T-helper 9 cell (primary cell): ENCODE results near the gene SPDYE6.
"Not testable (repeated sequence)": the region's sequence is repeated elsewhere in the genome, so short reads cannot be mapped to it uniquely, and the experiment has no call there.

Experiments
- DNase-seq: peaks from one replicate; pipeline ENCODE4 v3.0.0-alpha.2; 2020
- total RNA-seq, 2 donors: gene quantifications; one replicate each; lab custom pipeline; 2026; lab: John Stamatoyannopoulos, UW

The SPDYE6 gene
- total RNA-seq = 0 reads per million in 2 donors

DNA sequence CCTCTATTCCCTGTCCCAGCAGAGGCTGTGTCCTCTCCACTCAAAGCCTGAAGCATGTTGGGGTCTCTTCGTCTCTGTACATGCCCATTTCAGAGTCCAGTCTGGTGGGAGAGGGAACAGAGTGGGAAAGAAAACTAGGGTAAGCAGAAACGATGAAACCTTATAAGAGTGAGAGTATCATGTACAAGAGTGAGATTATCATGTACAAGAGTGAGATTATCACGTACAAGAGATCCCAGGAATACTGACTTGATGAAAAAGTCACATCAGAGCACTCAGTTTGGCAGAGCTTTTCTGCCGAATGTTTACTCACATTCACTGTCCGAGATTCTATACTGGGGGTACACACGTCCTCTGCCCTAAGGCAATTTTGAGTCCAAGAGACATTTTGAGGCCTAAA lies at the start of gene SPDYE6:
TSS of gene SPDYE6 (minus strand) at position 101 of the 400 bp plus-strand sequence. CDS start 421 bp downstream, outside the sequence.
- not testable (repeated sequence) for DNase-seq

DNA sequence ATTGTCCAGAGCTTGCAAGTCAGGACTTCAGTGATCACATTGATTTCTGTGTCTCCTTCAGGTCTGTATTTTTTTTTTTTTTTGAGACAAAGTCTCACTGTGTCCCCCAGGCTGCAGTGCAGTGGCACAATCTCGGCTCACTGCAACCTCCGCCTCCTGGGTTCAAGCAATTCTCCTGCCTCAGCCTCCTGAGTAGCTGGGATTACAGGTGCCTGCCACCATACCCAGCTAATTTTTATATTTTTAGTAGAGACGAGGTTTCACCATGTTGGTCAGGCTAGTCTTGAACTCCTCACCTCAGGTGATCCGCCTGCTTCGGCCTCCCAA lies 48.6 kb upstream of the SPDYE6 start:
- DNase-seq = not testable (repeated sequence)

DNA sequence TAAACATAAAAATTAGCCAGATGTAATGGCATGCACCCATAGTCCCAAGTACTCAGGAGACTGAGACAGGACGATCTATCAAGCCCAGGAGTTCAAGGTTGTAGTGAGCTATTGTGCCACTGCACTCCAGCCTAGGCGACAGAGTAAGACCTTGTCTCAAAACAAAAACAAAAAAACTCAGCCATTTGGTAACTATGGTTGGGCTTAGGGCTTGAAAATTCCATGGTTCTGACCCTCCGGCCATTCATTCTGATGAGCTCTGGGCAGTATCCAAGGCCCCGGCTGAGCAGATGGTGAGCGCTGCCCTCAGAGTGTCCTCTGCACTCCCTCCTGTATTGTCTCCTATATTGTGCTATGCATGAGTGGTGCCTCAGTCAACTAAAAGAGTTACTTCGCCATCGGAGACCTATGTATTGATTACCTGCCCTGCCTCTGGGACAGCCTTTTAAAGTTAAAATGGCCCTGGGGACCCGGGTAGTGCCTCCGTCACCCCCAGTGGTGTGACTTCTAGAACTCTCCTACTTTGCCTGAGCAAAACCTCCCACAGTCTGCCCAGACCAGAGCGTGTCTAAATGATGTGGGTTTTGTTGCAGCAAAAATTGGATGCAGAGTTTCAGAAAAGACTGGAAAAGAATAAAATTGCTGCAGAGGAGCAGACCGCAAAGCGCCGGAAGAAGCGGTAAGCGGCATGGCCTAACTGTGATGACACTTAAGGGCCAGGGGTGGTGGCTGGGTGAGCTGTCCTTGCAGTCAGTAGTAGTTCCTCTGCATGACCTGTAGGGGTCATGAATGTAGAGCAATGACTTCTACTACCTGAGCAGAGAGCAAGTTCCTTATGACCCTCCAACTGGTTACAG lies 48.0 kb upstream of the SPDYE6 start:
- DNase-seq = peak; percentile 28

- no peak for DNase-seq
Observed at GRCh38 chr7:102403563-102403962, 47.3 kb upstream of the SPDYE6 start.

DNA sequence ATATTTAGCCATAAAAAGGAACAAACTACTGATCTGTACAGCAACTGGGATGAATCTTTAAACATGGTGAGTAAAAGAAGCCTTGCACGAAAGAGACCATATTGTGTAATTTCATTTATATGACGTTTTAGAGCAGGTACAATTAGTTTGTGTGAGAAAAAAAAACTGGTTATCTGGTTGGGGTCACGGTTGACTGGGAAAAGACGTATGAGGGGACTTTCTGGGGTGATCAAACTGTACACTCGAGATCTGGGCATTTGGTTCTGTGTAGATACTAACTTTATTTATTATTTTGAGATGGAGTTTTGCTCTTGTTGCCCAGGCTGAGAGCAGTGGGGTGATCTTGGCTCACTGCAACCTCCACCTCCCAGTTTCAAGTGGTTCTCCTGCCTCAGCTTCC lies 44.1 kb upstream of the SPDYE6 start:
- no peak for DNase-seq

- DNase-seq = no peak
Observed at GRCh38 chr7:102398543-102398942, 42.3 kb upstream of the SPDYE6 start.

- no peak for DNase-seq
Observed at GRCh38 chr7:102396710-102397019, 40.4 kb upstream of the SPDYE6 start.

DNA sequence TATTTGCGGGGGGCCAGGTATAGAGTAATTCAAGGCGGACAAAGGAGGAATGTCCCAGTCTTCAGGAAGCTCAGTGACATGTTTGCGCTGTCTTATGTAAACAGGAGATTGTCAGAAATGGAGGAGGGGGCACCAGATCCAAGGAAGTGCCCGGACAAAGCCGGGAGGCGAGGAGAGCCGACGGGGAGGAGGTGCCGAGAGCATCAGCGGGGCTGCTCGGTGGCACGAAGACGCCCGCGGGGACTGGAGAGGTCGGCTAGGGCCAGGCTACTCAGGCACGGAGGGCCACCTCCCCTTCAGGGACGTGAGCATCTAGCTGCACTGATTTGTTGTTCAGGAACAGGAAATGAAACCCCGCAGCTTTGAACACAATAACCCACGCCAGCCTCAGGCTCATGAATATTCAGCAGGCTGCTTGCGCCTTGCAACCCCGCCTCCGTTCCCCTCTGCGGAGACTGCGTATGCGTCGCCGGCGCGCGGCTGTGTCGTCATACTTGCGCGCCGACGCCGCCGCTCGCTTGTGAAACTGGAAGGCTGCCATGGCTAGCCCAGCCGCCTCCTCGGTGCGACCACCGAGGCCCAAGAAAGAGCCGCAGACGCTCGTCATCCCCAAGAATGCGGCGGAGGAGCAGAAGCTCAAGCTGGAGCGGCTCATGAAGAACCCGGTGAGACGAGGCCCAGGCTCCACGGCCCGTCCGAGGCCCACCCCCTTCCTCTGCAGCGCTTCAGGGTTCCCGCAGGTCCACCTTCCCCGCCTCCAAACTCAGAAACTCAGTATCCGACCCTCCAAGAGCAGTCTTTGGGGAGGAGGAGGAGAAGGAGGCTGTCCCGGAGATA lies 39.8 kb upstream of the SPDYE6 start, which contains the start of gene PRKRIP1:
TSS of gene PRKRIP1 (plus strand) at position 491 of the 837 bp plus-strand sequence. CDS start at position 540, 49 bp downstream.
- peak; percentile 83 for DNase-seq

DNA sequence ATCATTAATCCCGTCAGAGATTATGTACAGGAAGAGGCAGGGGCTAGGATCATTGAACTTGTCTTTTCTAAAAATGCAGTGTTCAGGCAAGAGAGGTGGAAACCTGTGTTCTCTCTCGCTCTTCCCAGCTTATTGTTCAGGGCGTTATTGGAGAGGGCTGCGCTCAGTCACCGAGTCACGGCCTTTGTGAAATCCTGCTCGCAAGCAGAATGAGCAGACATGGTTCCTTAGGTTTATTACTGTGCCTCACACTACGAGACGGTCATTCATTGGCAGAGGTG lies 39.3 kb upstream of the SPDYE6 start:
- DNase-seq = no peak

DNA sequence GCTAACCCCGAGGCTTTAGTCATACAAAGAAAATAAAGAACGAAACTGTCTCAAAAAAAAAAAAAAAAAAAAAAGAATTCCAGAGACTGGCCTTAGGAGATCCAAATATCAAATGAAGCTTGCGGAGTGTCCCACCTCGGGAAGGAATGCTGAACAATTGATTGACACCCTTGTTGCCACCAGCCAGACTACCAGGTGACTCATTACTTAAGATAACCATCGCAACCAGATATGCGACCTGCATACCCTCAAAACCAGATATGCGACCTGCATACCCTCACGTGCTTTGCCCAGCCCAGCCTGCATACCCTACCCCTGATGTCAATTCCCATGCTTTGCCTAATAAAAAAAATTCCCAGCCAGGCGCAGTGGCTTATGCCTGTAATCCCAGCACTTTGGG lies 37.2 kb upstream of the SPDYE6 start:
- DNase-seq = no peak

- DNase-seq = no peak
Observed at GRCh38 chr7:102392330-102392729, 36.1 kb upstream of the SPDYE6 start.

GRCh38 chr7:102390697-102391484 lies 34.6 kb upstream of the SPDYE6 start:
- DNase-seq = peak; percentile 75

GRCh38 chr7:102389810-102390209 lies 33.6 kb upstream of the SPDYE6 start:
- no peak for DNase-seq

- DNase-seq = no peak
Observed at GRCh38 chr7:102387064-102387463, 30.8 kb upstream of the SPDYE6 start.

GRCh38 chr7:102381696-102382425 lies 25.6 kb upstream of the SPDYE6 start:
- not testable (repeated sequence) for DNase-seq

GRCh38 chr7:102380837-102381236 lies 24.6 kb upstream of the SPDYE6 start:
- not testable (repeated sequence) for DNase-seq

- DNase-seq = no peak
Observed at GRCh38 chr7:102376964-102377466, 20.8 kb upstream of the SPDYE6 start.

- DNase-seq = not testable (repeated sequence)
Observed at GRCh38 chr7:102372796-102373195, 16.6 kb upstream of the SPDYE6 start.

DNA sequence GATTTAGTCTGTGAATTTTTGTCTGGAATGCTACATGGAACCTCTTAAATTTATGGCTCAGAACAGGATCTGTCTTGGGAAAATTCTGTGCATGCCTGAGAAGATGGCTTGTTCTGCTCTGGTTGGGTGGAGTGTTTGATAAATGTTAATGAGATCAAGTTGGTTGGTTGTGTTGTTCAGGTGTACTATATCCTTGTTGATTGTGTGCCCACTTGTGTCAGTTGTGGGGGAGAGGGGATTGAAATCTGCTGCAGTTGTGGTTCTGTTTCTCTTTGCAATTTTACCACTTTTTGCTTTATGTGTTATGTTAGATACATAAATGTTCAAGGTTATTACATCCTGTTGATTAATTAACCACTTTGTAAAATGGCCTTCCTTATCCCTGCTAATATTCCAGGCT lies 13.8 kb upstream of the SPDYE6 start:
- DNase-seq = not testable (repeated sequence)

DNA sequence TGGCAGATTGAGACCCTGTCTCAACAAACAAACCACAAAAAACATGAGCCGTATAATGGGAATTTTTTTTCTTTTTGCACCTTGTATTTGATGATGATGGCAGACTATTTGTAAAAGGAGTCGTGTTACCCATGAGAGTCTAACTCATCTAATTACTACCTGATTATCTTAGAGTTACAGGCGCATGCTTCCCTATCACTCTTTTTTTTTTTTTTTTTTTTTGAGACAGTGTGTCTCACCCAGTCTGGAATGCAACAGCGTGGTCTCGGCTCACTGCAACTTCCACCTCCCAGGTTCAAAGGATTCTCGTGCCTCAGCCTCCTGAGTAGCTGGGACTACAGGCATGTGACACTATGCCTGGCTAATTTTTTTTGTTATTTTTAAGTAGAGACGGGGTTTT lies 9.1 kb upstream of the SPDYE6 start:
- not testable (repeated sequence) for DNase-seq

- DNase-seq = not testable (repeated sequence)
Observed at GRCh38 chr7:102364394-102364886, 8.2 kb upstream of the SPDYE6 start.
